SK-N-SH (cell line): Measurements from ENCODE around the gene CATSPER3. TPM values are rescaled to one million over a fixed set of nuclear protein-coding genes. Genes with fewer than 3 reads are reported as not detected.

Experiments
- CTCF ChIA-PET: fragments of 300-600, 350-600 bp; formaldehyde crosslinking; extraction: SDS; loops from one replicate; lab custom pipeline; 2021; lab: Yijun Ruan, JAX
- POLR2A ChIA-PET: fragments of 350-600 bp; sonication (Branson Sonifier 250); formaldehyde crosslinking; extraction: SDS; loops from one replicate; lab custom pipeline; 2020; ENCODE audit warnings: antibody characterized with exemption, inconsistent platforms; lab: Yijun Ruan, JAX
- DNase-seq: peaks from one replicate; pipeline ENCODE4 v3.0.0; 2012
- H2AFZ ChIP-seq: fragments of 200-600 bp; sonication (generic); 2 replicates; pipeline ENCODE4 v1.8.1; 2016; ENCODE audit warnings: antibody characterized with exemption, mild to moderate bottlenecking, low read depth
- H3F3A ChIP-seq: fragments of 200-600 bp; sonication (generic); replicated peaks from 2 replicates; pipeline ENCODE3; 2016; ENCODE audit warnings: antibody characterized with exemption, mild to moderate bottlenecking; ENCODE audit not compliant: insufficient read depth
- H3K27ac ChIP-seq, 2 experiments: fragments of 200-500 bp in 1 of 2; fragments of 200-600 bp in 1 of 2; sonication (Bioruptor generic) in 1 of 2; sonication (generic), shearing (Covaris generic) in 1 of 2; 2 replicates each; pipeline versions ENCODE4 v1.5.1 to v1.6.1; 2014 to 2016; ENCODE audit warnings: low read depth in 2 of 2, inconsistent platforms in 1 of 2, low read length in 1 of 2, mild to moderate bottlenecking in 1 of 2, mixed read lengths in 1 of 2
- H3K27me3 ChIP-seq: fragments of 200-600 bp; sonication (generic), shearing (Covaris generic); 2 replicates; pipeline ENCODE4 v1.6.1; 2016; ENCODE audit warnings: mixed run types; ENCODE audit not compliant: insufficient read depth
- H3K36me3 ChIP-seq, 2 experiments: fragments of 200-500 bp in 1 of 2; fragments of 200-600 bp in 1 of 2; sonication (Bioruptor generic) in 1 of 2; sonication (generic) in 1 of 2; replicated peaks in 1 of 2; 2 replicates each; pipeline versions ENCODE3 to v1.5.1; 2014 to 2016; ENCODE audit warnings: low read length in 1 of 2, mild to moderate bottlenecking in 1 of 2; ENCODE audit not compliant: insufficient read depth in 2 of 2, control insufficient read depth in 1 of 2
- H3K4me1 ChIP-seq, 2 experiments: fragments of 200-500 bp in 1 of 2; fragments of 200-600 bp in 1 of 2; sonication (Bioruptor generic) in 1 of 2; sonication (generic), shearing (Covaris generic) in 1 of 2; 2 replicates each; pipeline versions ENCODE4 v1.5.1 to v1.6.1; 2014 to 2016; ENCODE audit warnings: low read depth in 1 of 2, low read length in 1 of 2, mixed run types in 1 of 2; ENCODE audit not compliant: insufficient read depth in 2 of 2, control insufficient read depth in 1 of 2
- H3K4me2 ChIP-seq: fragments of 200-600 bp; sonication (generic), shearing (Covaris generic); 2 replicates; pipeline ENCODE4 v1.6.1; 2017; ENCODE audit warnings: mixed run types
- H3K4me3 ChIP-seq, 2 experiments: fragments of 200-500 bp in 1 of 2; fragments of 200-600 bp in 1 of 2; sonication (Bioruptor generic) in 1 of 2; sonication (generic), shearing (Covaris generic) in 1 of 2; 2 replicates each; pipeline versions ENCODE4 v1.5.1 to v1.8.1; 2014 to 2016; ENCODE audit warnings: low read depth in 2 of 2, inconsistent platforms in 1 of 2, low read length in 1 of 2, mild to moderate bottlenecking in 1 of 2, mixed read lengths in 1 of 2, moderate library complexity in 1 of 2
- H3K79me2 ChIP-seq: fragments of 200-600 bp; sonication (generic); 2 replicates; pipeline ENCODE4 v1.8.1; 2017; ENCODE audit warnings: mild to moderate bottlenecking; ENCODE audit not compliant: insufficient read depth
- H3K9ac ChIP-seq: fragments of 200-600 bp; sonication (generic); 2 replicates; pipeline ENCODE4 v1.6.1; 2017; ENCODE audit warnings: mixed run types
- H3K9me2 ChIP-seq: fragments of 200-600 bp; sonication (generic); 2 replicates; pipeline ENCODE4 v1.6.1; 2017; ENCODE audit warnings: mixed run types
- H3K9me3 ChIP-seq: fragments of 200-600 bp; sonication (generic); 2 replicates; pipeline ENCODE4 v1.6.1; 2017; ENCODE audit warnings: mixed run types, mild to moderate bottlenecking, moderate library complexity
- H4K20me1 ChIP-seq: fragments of 200-600 bp; sonication (generic); 2 replicates; pipeline ENCODE4 v1.6.1; 2017; ENCODE audit warnings: mild to moderate bottlenecking, mixed run types; ENCODE audit not compliant: insufficient read depth
- EZH2phosphoT487 ChIP-seq: fragments of 200-600 bp; sonication (generic); IDR thresholded peaks from 2 replicates; pipeline ENCODE4 v1.6.1; 2017; ENCODE audit warnings: low read depth, mixed run types, mild to moderate bottlenecking, antibody characterized with exemption, moderate library complexity, borderline replicate concordance
- MAX ChIP-seq: IDR thresholded peaks from 2 replicates; pipeline ENCODE4 v1.4.0; 2012; ENCODE audit warnings: low read depth
- WGBS: methylation state at CpG from one replicate; pipeline ENCODE4 v1.1.6; 2017; ENCODE audit warnings: low lambda C conversion rate; 5-methylcytosine and 5-hydroxymethylcytosine counted together
- polyA plus RNA-seq, 3 experiments: library from polyadenylated mRNA; depleted of rRNA; stranded (reverse); fragments of >200 nt; gene quantifications; 2 replicates each; pipeline ENCODE4 v1.2.3, GENCODE V29; 2012
- TF ChIP-seq, protein P1 (sequence below): IDR thresholded peaks from 2 replicates; pipeline ENCODE4 v1.6.1; 2012; ENCODE audit warnings: mild to moderate bottlenecking, low read depth, low read length, moderate library complexity

Gene CATSPER3
- polyA plus RNA-seq, 1 of the 3 experiments (the other 2 are of a cell fraction), result 0.26 TPM

DNA sequence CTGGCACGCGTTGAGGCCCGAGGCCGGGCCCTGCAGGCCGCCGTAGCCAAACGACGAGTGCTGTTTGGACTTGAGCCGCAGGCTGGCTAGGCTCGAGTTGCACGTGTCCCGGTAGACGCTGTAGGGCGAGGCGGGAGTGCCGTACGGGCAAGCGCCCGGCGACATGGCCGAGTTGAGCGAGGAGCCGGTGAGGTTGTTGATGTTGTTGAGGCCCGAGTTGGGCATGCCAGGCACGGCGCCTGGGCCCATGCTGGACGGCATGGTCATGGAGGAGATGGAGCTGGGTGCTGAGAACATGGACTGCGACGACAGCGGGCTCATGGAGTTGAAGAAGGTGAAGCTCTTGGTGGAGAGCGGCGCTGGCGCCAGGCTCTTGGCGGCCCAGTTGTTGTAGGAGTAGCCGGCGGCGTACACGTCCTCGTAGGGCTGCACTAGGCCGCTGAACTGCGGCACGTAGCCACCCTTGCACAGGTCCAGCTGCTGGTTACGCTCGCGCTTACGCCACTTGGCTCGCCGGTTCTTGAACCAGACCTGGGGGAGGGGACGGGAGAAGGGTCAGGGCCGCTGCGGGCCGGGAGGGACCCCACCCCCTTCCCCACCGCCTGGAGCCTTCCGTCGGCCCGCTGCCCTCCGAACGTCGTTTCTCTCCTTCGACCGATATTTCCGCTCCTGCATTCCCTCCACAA lies 61.2 kb downstream of the CATSPER3 start:
- H3K9me3 ChIP-seq, result no peaks in the 10 kb centered on the region
- peak; percentile 65 for DNase-seq
- H3F3A ChIP-seq, result no peaks in the 10 kb centered on the region
- H3K27ac ChIP-seq, result no peak overlapping the region
- H4K20me1 ChIP-seq, result no peaks in the 10 kb centered on the region
- peaks cover 73% of the 10 kb centered on the region for H3K27me3 ChIP-seq
- CTCF ChIA-PET, result interaction anchor here (0.6 to 1.0 kb wide), 2 partner anchors 162 to 303 kb away, joined by 3 read pairs; no protein-coding TSS in a partner anchor
- peaks cover 0 to 11% of the 10 kb centered on the region in 2 experiments; a peak in 1 of 4 replicates for H3K4me1 ChIP-seq
- H3K9me2 ChIP-seq, result no peaks in the 10 kb centered on the region
- no peak overlapping the region for H3K4me2 ChIP-seq
- H3K4me3 ChIP-seq, result no peak overlapping the region
- H3K79me2 ChIP-seq, result no peaks in the 10 kb centered on the region
- 20% methylated on average over 24 of the region's 62 CpGs for WGBS
- TF ChIP-seq EZH2phosphoT487 (peak; percentile 47), MAX (no peak)
- H3K9ac ChIP-seq, result no peak overlapping the region
- POLR2A ChIA-PET, result no interaction called here
- H2AFZ ChIP-seq, result no peak overlapping the region
- no peaks in the 10 kb centered on the region for H3K36me3 ChIP-seq

DNA sequence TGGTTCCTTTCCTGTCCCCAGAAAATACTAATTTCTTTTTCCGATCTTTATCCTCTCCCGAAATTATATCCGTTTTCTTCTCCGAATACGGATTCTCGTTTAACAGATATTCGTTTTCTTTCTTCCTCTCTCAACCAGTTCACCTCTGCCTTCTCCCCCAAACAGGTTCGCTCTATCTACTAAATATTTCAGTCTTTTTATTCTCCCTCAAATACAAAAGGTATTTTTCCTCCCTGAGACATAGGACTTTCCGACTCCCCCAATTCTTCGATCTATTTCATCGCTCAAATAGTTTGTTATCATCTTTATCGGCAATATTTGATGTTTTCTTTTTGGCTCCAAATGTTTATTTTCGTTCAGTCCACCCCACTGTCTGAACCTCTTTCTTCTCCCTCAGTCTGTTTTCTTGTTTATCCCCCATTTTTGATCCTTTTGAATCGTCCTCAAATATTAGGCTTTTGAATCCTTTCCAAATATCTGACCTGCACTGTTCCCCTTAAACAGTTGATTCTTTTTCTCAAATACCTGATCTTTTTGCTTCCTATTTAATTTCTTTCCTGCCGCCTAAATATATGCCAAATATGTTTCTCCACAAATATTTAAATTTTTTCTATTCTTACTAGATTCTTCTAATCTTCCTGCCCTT lies 61.9 kb downstream of the CATSPER3 start:
- H3K4me2 ChIP-seq, result no peak overlapping the region
- H3K9me2 ChIP-seq, result no peaks in the 10 kb centered on the region
- H4K20me1 ChIP-seq, result no peaks in the 10 kb centered on the region
- ChIA-PET CTCF (interaction anchor here (1.0 kb wide), 1 partner anchor 162 kb away, joined by 3 read pairs; no protein-coding TSS in a partner anchor), POLR2A (no interaction called here)
- no peaks in the 10 kb centered on the region for H3K79me2 ChIP-seq
- H3K9ac ChIP-seq, result no peak overlapping the region
- H3K4me1 ChIP-seq, result peaks cover 0 to 11% of the 10 kb centered on the region in 2 experiments; a peak in 1 of 4 replicates
- no peak for DNase-seq
- H3K9me3 ChIP-seq, result no peaks in the 10 kb centered on the region
- TF ChIP-seq EZH2phosphoT487, result peak; percentile 34; the same call in 1 of the 2 replicates
- TF ChIP-seq, protein P1, sequence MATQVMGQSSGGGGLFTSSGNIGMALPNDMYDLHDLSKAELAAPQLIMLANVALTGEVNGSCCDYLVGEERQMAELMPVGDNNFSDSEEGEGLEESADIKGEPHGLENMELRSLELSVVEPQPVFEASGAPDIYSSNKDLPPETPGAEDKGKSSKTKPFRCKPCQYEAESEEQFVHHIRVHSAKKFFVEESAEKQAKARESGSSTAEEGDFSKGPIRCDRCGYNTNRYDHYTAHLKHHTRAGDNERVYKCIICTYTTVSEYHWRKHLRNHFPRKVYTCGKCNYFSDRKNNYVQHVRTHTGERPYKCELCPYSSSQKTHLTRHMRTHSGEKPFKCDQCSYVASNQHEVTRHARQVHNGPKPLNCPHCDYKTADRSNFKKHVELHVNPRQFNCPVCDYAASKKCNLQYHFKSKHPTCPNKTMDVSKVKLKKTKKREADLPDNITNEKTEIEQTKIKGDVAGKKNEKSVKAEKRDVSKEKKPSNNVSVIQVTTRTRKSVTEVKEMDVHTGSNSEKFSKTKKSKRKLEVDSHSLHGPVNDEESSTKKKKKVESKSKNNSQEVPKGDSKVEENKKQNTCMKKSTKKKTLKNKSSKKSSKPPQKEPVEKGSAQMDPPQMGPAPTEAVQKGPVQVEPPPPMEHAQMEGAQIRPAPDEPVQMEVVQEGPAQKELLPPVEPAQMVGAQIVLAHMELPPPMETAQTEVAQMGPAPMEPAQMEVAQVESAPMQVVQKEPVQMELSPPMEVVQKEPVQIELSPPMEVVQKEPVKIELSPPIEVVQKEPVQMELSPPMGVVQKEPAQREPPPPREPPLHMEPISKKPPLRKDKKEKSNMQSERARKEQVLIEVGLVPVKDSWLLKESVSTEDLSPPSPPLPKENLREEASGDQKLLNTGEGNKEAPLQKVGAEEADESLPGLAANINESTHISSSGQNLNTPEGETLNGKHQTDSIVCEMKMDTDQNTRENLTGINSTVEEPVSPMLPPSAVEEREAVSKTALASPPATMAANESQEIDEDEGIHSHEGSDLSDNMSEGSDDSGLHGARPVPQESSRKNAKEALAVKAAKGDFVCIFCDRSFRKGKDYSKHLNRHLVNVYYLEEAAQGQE, result no peak
- H3K36me3 ChIP-seq, result no peaks in the 10 kb centered on the region
- H3K27ac ChIP-seq, result no peak overlapping the region
- WGBS, result 18% methylated on average over 15 of the region's 15 CpGs
- no peaks in the 10 kb centered on the region for H3F3A ChIP-seq
- H2AFZ ChIP-seq, result no peak overlapping the region
- H3K27me3 ChIP-seq, result peaks cover 76% of the 10 kb centered on the region
- H3K4me3 ChIP-seq, result no peak overlapping the region
